Stimulated activated naive CD4-positive, alpha-beta T cell treated with Interleukin-2 at 50 U/mL for 16 hours (primary cell): ENCODE data around the gene EPM2A.

ENCODE experiments used
- DNase-seq: peaks from one replicate; lab custom pipeline; 2025; lab: John Stamatoyannopoulos, UW

Gene EPM2A

GRCh38 chr6:145602726-145603326 lies 132.5 kb downstream of the EPM2A start:
- no peak for DNase-seq

GRCh38 chr6:145601397-145601796 lies 133.9 kb downstream of the EPM2A start:
- DNase-seq: no peak

GRCh38 chr6:145600299-145600698 lies 135.0 kb downstream of the EPM2A start:
- DNase-seq: no peak

- DNase-seq: no peak
Observed at GRCh38 chr6:145588981-145589380, 146.3 kb downstream of the EPM2A start.

- no peak for DNase-seq
Observed at GRCh38 chr6:145587334-145587733, 148.0 kb downstream of the EPM2A start.

- no peak for DNase-seq
Observed at GRCh38 chr6:145583753-145584152, 151.6 kb downstream of the EPM2A start.
